ENCODE data around the gene MED13.

Gene MED13

DNA sequence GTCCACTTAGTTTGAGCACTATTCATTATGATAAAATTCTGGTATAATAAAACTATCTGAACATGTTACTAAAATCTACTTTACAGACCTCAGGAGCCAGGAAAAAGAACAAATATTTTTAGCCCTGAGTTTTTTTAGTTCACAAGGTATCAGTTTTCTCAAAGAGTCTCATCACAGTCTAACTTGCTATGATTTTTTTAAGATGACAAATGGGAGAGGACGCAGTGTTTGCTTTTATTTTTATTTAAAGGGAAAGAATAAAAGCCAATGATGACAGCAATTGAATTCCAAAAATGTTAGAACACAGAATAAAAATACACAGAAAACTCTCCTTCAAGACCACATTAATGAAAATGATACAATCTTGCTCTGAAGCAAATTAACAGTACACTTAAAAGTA lies 7.4 kb downstream of the MED13 start:
- TF ChIP-seq, protein P1, sequence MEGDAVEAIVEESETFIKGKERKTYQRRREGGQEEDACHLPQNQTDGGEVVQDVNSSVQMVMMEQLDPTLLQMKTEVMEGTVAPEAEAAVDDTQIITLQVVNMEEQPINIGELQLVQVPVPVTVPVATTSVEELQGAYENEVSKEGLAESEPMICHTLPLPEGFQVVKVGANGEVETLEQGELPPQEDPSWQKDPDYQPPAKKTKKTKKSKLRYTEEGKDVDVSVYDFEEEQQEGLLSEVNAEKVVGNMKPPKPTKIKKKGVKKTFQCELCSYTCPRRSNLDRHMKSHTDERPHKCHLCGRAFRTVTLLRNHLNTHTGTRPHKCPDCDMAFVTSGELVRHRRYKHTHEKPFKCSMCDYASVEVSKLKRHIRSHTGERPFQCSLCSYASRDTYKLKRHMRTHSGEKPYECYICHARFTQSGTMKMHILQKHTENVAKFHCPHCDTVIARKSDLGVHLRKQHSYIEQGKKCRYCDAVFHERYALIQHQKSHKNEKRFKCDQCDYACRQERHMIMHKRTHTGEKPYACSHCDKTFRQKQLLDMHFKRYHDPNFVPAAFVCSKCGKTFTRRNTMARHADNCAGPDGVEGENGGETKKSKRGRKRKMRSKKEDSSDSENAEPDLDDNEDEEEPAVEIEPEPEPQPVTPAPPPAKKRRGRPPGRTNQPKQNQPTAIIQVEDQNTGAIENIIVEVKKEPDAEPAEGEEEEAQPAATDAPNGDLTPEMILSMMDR (IDR thresholded peaks at IDR 0.05; ENCODE audit: insufficient read depth, low read length, missing control alignments): no peak
- ChIA-PET POLR2A (no interaction called here), CTCF (interaction anchor here (1.0 to 1.2 kb wide), 2 partner anchors 8 to 52 kb away, joined by 3 read pairs; no protein-coding TSS in a partner anchor)
- H3K4me3 ChIP-seq (ENCODE audit: low read depth, low read length): no peak overlapping the region
- no peak for DNase-seq (ENCODE audit: low read depth, low spot score)

DNA sequence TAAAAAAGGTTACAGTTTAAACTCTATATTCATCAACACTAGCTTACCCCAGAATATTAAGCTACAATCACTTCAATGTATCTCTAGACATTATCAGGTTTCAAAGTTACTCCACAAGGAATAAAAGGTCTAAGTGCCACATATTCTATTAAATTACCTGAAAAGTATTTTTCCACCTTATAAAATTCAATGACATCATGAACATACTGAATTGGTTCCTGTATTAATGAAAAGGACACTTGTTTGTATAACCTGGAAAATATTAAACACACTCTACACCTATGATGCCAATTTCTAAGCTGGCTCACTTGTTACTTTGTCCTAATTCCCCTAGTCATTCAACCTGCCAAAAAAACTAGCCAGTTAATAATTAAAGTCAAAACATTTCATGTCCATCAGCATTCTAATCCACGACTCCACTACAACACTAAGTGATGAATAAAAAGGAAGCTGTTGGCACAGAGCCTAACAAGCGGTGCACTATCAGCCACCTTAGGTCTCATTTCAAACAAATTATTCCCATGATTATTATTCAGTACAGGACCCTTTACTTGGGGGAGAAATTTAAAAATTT lies 12.2 kb downstream of the MED13 start:
- POLR2A ChIA-PET: interaction anchor here (1.0 kb wide), 1 partner anchor 13 kb away, joined by 4 read pairs; no protein-coding TSS in a partner anchor
- DNase-seq (ENCODE audit: low read depth, low spot score): no peak
- CTCF ChIA-PET: interaction anchor here (0.7 to 1.9 kb wide), 4 partner anchors 12 to 641 kb away, joined by 3 to 7 read pairs (median 4); no protein-coding TSS in a partner anchor

DNA sequence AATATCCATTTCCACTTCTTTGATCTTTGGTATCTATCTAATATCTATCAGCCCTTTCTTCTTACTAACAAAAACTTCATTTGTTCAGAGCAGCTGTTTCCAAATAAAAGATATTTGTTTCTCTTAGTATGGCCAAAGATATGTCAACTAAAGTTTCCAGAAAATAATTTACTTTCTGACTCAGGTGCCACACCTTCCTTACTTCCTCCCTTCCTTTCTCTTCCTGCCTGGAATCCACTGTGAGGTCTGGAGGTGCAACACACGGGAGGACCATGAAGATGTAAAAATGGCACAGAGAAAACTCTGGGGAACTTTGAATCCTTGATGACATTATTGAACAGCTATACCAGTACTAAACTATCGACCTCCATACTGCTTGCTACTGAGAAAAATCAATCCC lies 14.0 kb downstream of the MED13 start:
- TF ChIP-seq, protein P1 (IDR thresholded peaks at IDR 0.05; ENCODE audit: insufficient read depth, low read length, missing control alignments): no peak
- POLR2A ChIA-PET: no interaction called here
- CTCF ChIA-PET: interaction anchor here (0.8 kb wide), 1 partner anchor 15 kb away, joined by 3 read pairs; no protein-coding TSS in a partner anchor
- DNase-seq (ENCODE audit: low read depth, low spot score): no peak
- H3K4me3 ChIP-seq (ENCODE audit: low read depth, low read length): no peak overlapping the region

More for the DNA sequence above, 12.2 kb downstream of the MED13 start:
- TF ChIP-seq, protein P1 (IDR thresholded peaks at IDR 0.05; ENCODE audit: insufficient read depth, low read length, missing control alignments): no peak
- no peak overlapping the region for H3K4me3 ChIP-seq (ENCODE audit: low read depth, low read length)

DNA sequence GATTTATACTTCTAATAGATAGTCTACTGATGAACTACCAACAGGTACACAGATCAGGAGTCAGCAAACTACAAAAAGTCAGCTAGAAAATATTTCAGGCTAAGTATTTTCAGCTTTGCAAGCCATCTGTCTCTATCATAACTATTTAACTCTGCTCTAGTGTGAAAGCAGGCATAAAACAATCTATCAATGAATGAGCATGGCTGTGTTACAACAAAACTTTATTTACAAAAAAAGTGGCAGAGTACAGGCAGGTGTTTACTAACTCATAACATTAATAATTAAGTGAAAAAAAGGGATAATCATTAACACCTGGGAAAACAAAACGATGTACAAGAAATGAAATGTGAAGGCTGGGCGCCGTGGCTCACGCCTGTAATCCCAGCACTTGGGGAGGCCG lies 15.8 kb downstream of the MED13 start:
- POLR2A ChIA-PET: no interaction called here
- no peak for DNase-seq (ENCODE audit: low read depth, low spot score)
- TF ChIP-seq, protein P1 (IDR thresholded peaks at IDR 0.05; ENCODE audit: insufficient read depth, low read length, missing control alignments): no peak
- CTCF ChIA-PET: no interaction called here
- H3K4me3 ChIP-seq (ENCODE audit: low read depth, low read length): no peak overlapping the region

DNA sequence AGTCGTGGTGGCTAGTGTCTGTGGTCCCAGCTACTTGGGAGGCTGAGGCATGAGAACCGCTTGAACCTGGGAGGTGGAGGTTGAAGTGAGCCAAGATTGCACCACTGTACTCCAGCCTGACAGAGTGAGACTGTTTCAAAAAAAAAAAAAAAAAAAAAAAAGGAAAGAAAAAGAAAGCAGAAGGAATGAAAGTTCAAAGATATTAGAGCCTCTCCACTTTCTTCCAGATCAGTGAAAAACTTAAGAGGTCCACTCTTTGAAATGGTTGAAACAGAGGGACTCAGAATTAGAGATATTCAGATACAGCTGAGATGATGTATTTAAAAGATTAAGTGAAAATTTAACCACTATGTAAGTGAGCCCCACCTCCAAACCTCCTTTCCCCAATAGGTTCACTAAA lies 16.8 kb downstream of the MED13 start:
- H3K4me3 ChIP-seq (ENCODE audit: low read depth, low read length): no peak overlapping the region
- TF ChIP-seq, protein P1 (IDR thresholded peaks at IDR 0.05; ENCODE audit: insufficient read depth, low read length, missing control alignments): no peak
- no peak for DNase-seq (ENCODE audit: low read depth, low spot score)
- POLR2A ChIA-PET: no interaction called here
- CTCF ChIA-PET: no interaction called here

DNA sequence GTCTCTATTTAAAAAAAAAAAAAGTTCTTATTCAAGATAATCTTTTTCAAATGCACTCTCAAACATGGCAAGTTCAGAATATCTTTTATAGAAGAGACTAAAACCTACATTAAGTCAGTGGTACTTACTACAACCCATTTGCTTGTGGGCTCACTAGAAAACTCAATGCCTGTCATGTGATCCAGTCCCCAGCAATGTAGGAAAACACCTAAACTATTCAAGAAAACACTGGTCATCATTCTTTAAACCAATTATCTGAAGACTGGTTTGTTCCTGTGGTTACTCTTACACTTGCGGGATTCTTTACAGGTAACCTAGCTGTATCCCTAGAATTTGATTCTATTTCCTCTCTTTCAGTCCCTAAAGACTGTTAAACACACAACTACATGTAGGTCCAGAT lies 19.6 kb downstream of the MED13 start:
- ChIA-PET CTCF (no interaction called here), POLR2A (no interaction called here)
- no peak for DNase-seq (ENCODE audit: low read depth, low spot score)
- no peak overlapping the region for H3K4me3 ChIP-seq (ENCODE audit: low read depth, low read length)
- TF ChIP-seq, protein P1 (IDR thresholded peaks at IDR 0.05; ENCODE audit: insufficient read depth, low read length, missing control alignments): no peak
